ENCODE results near the gene GAB2.

GAB2 gene

DNA sequence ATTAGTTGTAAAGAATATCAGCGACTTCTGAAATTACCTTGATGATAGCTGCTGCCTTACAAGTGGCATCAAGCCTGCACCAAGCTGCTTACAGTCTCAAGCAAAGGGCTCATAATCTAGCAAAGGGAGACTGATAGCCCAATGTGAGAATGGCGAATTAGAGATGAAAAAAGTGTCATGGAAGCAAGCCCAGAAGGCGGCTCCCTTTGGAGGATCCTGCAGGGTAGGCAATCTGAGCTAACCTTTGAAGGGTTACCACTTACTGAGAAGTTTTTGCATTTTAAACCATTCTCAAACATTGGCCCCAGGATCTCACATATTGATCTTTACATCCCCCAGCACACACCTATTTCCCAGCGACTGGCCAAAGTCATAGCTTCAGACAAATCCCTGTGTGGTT is 18.5 kb downstream of the GAB2 start:
- no peak for DNase-seq

DNA sequence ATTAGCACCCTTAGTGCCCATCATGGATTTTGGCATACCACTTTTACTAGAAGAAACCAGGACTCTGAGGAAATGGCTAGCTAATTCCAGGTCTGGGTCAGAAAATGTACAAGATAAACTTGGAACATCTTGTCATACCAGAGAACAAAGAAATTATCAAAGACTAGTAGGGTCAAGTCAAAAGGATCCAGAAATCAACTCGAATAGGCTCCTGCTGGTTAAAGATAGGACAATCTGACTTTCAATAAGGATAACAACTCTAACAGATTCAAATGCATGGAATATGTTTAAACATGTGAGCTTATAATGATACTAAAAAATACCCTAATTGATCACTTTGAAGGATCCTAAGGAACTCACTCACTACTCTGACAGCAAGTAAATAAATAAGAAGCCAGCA is 18.9 kb downstream of the GAB2 start:
- no peak for DNase-seq

- DNase-seq, result no peak
Observed at GRCh38 chr11:78397398-78397797, 20.2 kb downstream of the GAB2 start.

DNA sequence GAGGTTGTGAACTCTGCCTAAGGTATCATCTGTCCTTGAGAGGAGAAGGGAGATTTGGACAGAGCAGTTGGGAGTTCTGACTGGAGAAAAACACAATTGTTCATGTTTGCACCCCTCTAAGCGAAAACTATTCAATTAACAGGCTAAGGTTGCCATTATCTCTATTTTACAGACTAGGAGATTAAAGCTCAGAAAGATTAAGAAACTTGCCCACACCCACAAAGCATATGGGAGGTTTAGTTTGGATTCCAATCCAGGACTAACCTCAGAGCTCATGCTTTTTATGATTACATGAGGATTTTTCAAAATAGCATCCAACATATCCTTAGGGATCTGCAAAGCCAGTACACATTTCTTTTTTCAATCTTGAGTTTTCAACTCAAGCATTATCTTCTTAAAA is 22.0 kb downstream of the GAB2 start:
- no peak for DNase-seq

GRCh38 chr11:78392854-78393253 is 24.8 kb downstream of the GAB2 start:
- DNase-seq, result no peak

DNA sequence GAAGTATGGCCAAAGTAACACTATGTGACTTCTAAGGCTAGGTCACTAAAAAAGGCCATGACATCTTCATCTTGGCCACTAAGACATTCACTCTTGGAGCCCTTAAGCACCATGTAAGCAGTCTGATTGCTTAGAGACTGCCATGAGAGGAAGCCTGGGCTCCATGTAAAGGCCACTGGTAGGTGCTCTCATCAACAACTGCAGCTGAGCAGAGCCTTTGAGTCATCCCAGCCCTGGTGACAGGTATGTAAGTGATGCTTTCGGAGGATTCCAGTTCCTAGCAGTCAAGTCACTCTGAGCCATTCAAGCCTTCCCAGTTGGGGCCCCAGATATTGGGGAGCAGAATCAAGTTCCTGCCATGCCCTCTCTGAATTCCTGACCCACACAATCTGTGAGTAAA is 26.2 kb downstream of the GAB2 start:
- DNase-seq, result no peak

- no peak for DNase-seq
Observed at GRCh38 chr11:78390809-78391208, 26.8 kb downstream of the GAB2 start.

- no peak for DNase-seq
Observed at GRCh38 chr11:78386215-78386941, 31.2 kb downstream of the GAB2 start.

GRCh38 chr11:78385205-78385604 is 32.4 kb downstream of the GAB2 start:
- DNase-seq, result no peak

GRCh38 chr11:78384231-78384630 is 33.4 kb downstream of the GAB2 start:
- DNase-seq, result no peak

DNA sequence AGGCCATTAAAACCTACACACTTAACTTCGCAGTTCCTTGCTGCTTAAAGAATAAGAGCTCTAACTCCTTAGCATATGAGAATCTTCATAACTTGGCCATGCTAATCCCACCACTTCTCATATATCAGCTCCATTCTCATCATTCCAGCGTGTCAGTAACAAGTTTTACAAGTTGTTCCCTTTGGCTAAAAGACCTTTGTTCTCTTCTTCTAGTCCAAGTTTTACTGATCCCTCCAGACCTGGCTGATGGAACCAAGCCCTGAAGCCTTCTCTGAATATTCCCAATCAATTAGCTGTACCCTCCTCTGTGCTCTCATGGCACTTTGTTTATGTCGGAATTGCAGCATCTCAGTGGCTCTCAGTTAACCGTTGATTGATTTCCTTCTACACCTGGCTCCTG is 35.8 kb downstream of the GAB2 start:
- DNase-seq, result no peak

DNA sequence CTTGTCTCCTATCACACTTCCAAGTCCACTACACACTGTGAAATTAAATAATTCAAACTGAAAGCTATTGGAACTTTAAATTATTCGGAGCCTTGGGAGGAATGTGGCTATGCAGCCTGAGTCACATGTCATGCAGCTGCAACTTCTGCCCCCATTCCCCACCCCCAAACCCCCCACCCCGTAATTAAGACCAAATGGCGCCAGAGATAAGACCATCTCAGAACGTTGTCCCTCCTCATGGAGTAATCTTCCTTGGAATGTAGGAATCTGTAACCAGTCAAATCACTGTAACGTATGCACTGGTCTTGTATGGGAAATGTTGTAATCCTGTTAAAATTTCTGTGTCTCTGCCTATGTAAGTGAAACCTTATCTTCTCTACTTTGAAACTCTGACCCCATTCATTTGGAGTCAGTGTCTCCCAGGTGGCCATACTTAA is 37.0 kb downstream of the GAB2 start:
- no peak for DNase-seq

DNA sequence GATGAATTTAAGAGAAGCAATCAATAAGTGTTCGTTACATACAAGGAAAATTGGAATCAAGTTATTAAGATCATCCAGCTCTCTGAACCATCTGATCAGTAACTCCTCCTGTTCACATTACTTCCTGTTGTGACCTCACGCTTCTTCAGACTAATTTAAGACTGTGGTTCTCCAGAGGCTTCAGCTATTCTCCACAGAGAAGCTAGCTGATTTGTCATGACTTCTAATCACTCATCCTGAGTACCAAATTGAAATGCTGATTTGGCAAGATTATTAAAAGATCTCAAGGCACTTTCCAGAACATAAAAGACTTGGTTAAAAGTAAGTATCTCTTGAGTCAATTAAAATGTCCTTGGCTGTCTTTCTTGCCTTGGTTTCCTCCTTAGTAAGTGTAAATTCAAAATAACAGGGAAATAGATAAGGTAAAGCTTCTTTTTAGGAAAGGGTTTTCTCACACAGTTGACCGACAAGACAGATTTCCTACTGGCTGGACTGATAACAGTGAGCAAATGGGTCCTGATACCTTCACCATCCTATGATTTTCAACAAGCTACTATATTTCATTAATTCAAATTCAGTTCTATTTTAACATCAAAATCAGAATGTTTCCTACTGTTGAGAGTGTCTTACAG is 38.5 kb downstream of the GAB2 start:
- DNase-seq, result no peak

DNA sequence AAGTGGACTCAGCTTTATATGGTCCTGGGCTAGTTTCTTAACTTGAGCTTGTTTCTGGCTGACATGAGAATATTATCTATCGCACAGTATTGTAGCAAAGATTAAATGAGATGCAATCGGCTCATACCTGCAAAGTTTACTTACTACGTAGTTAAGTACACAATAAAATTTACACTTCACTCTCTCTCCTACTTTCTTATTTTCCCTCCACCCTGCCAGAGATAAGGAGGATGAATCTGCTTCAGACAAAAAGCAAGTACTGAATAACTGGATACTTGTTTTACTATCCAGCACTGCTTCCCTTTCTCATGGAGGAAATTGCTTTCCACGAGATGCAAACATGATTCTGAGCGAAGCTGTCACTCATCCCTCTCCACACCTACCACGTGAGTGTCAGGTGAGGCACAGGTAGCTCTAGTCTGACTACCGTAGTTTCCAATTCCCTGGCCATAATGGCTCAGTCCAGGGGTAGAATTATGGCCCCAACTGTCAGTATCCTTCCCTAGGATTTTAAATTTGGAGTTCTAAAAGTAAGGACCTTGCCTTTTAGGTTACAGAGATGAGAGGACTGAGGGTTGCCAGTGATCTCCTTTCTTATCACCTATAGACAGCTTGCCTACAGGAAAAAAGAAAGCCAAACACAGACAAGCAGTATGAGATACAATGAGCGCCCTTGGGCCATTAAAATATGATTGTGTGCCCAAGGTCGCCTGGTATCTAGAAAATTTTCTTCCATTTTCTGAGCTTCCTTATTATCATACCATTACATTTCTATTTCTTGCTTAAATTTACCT is 39.8 kb downstream of the GAB2 start:
- DNase-seq, result no peak

DNA sequence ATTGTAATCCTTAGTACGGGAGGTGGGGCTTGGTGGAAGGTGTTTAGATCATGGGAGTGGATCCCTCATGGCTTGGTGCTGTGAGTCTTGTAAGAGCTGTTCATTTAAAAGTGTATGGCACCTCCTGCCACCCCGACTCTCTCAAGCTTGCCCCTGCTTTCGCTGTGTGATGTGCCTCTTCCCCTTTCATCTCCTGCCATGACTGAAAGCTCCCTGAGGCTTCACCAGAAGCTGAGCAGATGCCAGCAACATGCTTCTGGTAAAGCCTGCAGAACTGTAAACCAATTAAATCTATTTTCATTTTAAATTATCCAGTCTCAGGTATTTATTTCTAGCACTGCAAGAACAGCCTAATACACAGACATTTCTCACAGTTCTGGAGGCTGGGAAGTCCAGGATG is 40.8 kb downstream of the GAB2 start:
- DNase-seq, result no peak

DNA sequence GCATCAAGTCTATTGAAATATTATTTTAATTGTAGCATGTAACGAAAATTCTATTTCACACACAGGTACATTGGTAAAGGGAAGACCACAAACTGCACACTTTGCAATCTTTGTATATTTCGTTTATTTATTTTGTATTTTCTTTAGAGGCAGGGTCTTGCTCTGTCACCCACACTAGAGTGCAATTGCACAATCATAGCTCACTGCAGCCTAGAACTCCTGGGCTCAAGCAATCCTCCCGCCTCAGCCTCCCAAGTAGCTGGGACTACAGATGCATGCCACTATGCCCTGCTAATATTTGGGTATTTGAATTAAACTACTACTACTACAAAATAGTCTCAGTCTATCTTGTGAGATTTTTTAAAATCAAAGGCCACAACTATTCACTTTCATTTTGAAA is 42.7 kb downstream of the GAB2 start:
- no peak for DNase-seq

DNA sequence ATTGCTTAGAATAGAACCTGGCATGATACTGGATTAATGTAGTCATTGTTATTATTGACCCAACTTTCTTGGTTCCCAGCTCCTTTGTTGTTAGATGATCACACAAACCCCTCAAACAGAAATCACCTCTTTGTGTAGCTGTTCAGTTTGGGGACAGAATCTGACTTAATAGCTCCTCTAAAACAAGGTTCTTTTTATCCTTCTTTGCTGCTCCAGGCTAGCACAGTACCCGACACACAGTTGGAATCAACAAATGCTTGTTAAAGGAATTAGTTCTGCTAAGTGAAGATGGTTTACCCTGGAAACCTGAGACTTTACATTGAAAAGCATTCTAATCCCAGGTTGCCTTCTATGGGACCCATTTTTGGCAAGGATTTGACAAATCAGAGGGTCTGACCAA is 43.9 kb downstream of the GAB2 start:
- DNase-seq, result no peak

- no peak for DNase-seq
Observed at GRCh38 chr11:78372114-78372768, 45.4 kb downstream of the GAB2 start.

- no peak for DNase-seq
Observed at GRCh38 chr11:78371221-78371891, 46.3 kb downstream of the GAB2 start.

- DNase-seq, result no peak
Observed at GRCh38 chr11:78370406-78371172, 47.0 kb downstream of the GAB2 start.

- no peak for DNase-seq
Observed at GRCh38 chr11:78365381-78365792, 52.2 kb downstream of the GAB2 start.

DNA sequence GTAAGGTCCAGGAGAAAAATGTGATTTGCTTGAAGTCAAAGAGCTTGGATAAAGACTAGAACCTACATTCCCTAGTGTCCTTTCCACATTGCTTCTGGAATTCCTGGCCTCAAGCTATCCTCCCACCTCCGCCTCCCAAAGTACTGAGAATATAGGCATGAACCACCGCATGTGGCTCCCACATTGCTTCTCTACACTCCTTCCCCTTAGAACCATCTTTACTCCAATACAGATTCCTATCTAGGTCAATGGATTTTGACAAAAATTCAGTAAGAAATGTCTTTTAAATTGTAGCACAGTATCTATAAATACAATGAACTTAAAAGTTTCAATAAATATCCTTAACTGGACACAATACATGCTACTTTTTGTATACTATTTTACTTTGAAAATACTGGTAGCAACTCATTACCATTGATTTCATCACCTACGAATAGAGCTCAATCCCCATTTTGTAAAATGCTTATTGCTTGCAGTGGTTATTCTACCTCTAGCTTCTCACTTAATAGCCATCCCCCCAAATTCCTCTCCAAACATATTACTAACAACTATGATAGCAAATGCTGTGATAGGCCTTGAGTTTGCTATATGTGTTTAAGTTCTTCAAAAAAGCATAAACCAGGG is 53.4 kb downstream of the GAB2 start:
- no peak for DNase-seq
